PC-9 (cell line): ENCODE measurements around the gene SLC1A2. TPM values are rescaled to one million over a fixed set of nuclear protein-coding genes. Genes with fewer than 3 reads are reported as not detected.

Experiments used
- BruUV-seq: library from RNA; stranded (reverse); fragments of 400-500 nt; replicated peaks from 2 replicates; lab custom pipeline; 2021; lab: Mats Ljungman, UMichigan
- CTCF ChIA-PET: fragments of 300-600 bp; sonication (Branson Sonifier 250); formaldehyde crosslinking; loops from one replicate; lab custom pipeline; 2022; ENCODE audit warnings: antibody characterized with exemption; lab: Charles Lee
- POLR2A ChIA-PET: fragments of 300-600 bp; sonication (Branson Sonifier 250); formaldehyde crosslinking; loops from one replicate; lab custom pipeline; 2022; ENCODE audit warnings: antibody characterized with exemption; ENCODE audit not compliant: unreplicated experiment; lab: Charles Lee
- DNase-seq, 2 experiments: peaks; one replicate each; pipeline versions ENCODE4 v3.0.0 to v3.0.0-alpha.2; 2015 to 2022; ENCODE audit warnings: mixed read lengths in 1 of 2
- H2AFZ ChIP-seq: fragments of 200-600 bp; sonication (generic); 2 replicates; pipeline ENCODE4 v1.8.1; 2017; ENCODE audit warnings: antibody characterized with exemption
- H3F3A ChIP-seq: fragments of 200-600 bp; sonication (generic); 2 replicates; pipeline ENCODE4 v1.8.1; 2017; ENCODE audit warnings: antibody characterized with exemption, mild to moderate bottlenecking, low read depth; ENCODE audit not compliant: insufficient read depth
- H3K27ac ChIP-seq: fragments of 200-600 bp; sonication (generic); 2 replicates; pipeline ENCODE4 v1.6.1; 2016; ENCODE audit warnings: mixed run types
- H3K27me3 ChIP-seq: fragments of 200-600 bp; sonication (generic); 2 replicates; pipeline ENCODE4 v1.6.1; 2016; ENCODE audit warnings: low read depth, mixed run types; ENCODE audit not compliant: insufficient read depth
- H3K36me3 ChIP-seq: fragments of 200-600 bp; sonication (generic); 2 replicates; pipeline ENCODE4 v1.6.1; 2016; ENCODE audit warnings: low read depth, mixed run types
- H3K4me1 ChIP-seq: fragments of 200-600 bp; sonication (generic); replicated peaks from 2 replicates; pipeline ENCODE4 v1.6.1; 2016; ENCODE audit warnings: mixed run types; ENCODE audit not compliant: insufficient read depth
- H3K4me2 ChIP-seq: fragments of 200-600 bp; sonication (generic); 2 replicates; pipeline ENCODE4 v1.6.1; 2017; ENCODE audit warnings: mixed run types
- H3K4me3 ChIP-seq: fragments of 200-600 bp; sonication (generic); 2 replicates; pipeline ENCODE4 v1.6.1; 2016; ENCODE audit warnings: mixed run types
- H3K79me2 ChIP-seq: fragments of 200-600 bp; sonication (generic); 2 replicates; pipeline ENCODE4 v1.6.1; 2017; ENCODE audit warnings: low read depth, mixed run types
- H3K9me2 ChIP-seq: fragments of 200-600 bp; sonication (generic); 2 replicates; pipeline ENCODE4 v1.8.1; 2017; ENCODE audit warnings: mild to moderate bottlenecking; ENCODE audit not compliant: insufficient read depth
- H3K9me3 ChIP-seq: fragments of 200-600 bp; sonication (generic); 2 replicates; pipeline ENCODE4 v1.8.1; 2016; ENCODE audit warnings: low read depth; ENCODE audit not compliant: insufficient read depth
- H4K20me1 ChIP-seq: fragments of 200-600 bp; sonication (generic); 2 replicates; pipeline ENCODE4 v1.8.1; 2017; ENCODE audit not compliant: insufficient read depth
- CTCF ChIP-seq: fragments of 200-600 bp; sonication (generic); conservative IDR thresholded peaks from 2 replicates; pipeline ENCODE4 v1.6.1; 2017; ENCODE audit warnings: mixed run types, antibody characterized with exemption, mild to moderate bottlenecking, moderate library complexity
- EZH2 ChIP-seq: fragments of 200-600 bp; sonication (generic); IDR thresholded peaks from 2 replicates; pipeline ENCODE4 v1.8.0; 2017; ENCODE audit warnings: antibody characterized with exemption, low read depth
- intact Hi-C: fragments of 100-400 bp; cut with micrococcal nuclease; formaldehyde crosslinking; loops from one replicate; pipeline ENCODE4 v1.10.0; 2022; ENCODE audit not compliant: unreplicated experiment
- total RNA-seq: library from RNA; stranded (reverse); gene quantifications from 2 replicates; pipeline ENCODE4 v1.2.3, GENCODE V29; 2021

The SLC1A2 gene
- total RNA-seq, 1 experiment from 2014 or later = 0.09 TPM

DNA sequence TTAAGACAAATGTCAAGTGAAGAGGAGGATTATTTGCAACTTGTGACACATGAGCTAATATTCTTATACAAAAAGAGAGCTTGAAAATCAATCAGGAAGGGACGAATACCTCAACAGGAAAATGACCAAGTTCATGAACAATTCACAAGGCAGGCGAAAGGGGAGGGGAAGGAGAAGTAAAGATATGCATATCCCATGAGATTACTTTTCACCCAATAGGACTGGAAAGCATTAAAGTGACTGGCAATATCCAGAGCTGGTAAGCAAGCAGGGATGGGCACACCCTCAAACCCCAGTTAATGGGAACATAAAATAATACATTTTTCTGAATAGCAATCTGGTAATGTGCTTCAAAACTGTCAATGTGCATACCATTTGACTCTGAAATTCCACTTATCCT is 129.5 kb downstream of the SLC1A2 start:
- no peak overlapping the region for H3K27ac ChIP-seq
- CTCF ChIA-PET = no interaction called here

DNA sequence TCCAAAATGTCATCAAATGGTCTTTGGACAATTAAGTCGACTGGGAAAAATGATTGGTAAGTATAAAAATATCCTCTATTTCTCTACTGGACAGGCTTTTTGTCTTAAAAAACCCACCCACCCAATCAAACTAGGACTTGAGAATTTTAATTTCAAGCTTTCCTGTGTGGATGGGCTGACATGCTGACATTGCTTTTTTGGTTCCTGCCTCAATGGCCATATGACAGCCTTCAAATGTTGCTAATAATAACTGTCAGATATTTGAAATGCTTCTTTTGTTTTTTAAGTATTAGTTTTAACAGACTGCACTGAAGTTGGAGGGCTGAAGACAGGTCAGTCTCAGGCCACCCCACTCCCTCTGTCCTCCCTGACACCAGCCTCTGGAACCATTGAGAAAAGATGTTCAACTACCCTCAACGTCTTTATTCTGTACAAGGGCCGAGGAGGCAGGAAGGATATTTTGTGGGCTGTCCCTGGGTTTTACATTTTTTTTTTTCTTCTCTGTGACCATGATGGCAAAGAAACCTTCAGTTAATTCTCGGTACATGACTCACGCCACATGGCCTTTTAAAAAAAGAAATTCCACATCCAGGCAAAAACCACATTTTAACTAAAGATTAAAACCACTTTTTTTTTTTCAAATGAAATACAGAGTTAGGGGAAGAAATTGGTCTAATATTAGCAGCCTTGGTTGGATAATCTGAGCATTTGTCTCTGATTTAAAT is 130.4 kb downstream of the SLC1A2 start:
- Histone ChIP-seq H3K9me2 (no peaks in the 10 kb centered on the region), H2AFZ (no peak overlapping the region), H3K79me2 (no peaks in the 10 kb centered on the region), H3K27me3 (no peaks in the 10 kb centered on the region), H3K4me1 (peaks cover 5% of the 10 kb centered on the region; the same call in 1 of the 2 replicates), H4K20me1 (no peaks in the 10 kb centered on the region), H3K9me3 (peaks cover 4% of the 10 kb centered on the region; the same call in 1 of the 2 replicates), H3K4me3 (no peak overlapping the region), H3K27ac (no peak overlapping the region), H3K4me2 (no peak overlapping the region), H3K36me3 (no peaks in the 10 kb centered on the region), H3F3A (no peaks in the 10 kb centered on the region)
- intact Hi-C loops = no loop called here
- ChIA-PET CTCF (no interaction called here), POLR2A (no interaction called here)
- no peak for TF ChIP-seq EZH2
- no peak for TF ChIP-seq CTCF
- DNase-seq = no peak
- BruUV-seq = no TSS peak

More for the DNA sequence above, 129.5 kb downstream of the SLC1A2 start:
- intact Hi-C loops = loop anchor here (2.0 to 10.0 kb wide), 3 partner anchors 47 to 205 kb away; no protein-coding TSS in a partner anchor
- Histone ChIP-seq H4K20me1 (no peaks in the 10 kb centered on the region), H3K36me3 (no peaks in the 10 kb centered on the region), H3K79me2 (no peaks in the 10 kb centered on the region), H3K27me3 (no peaks in the 10 kb centered on the region), H2AFZ (no peak overlapping the region), H3K4me1 (peaks cover 5% of the 10 kb centered on the region; the same call in 1 of the 2 replicates), H3K9me2 (no peaks in the 10 kb centered on the region), H3K4me3 (no peak overlapping the region), H3F3A (no peaks in the 10 kb centered on the region), H3K9me3 (peaks cover 4% of the 10 kb centered on the region; the same call in 1 of the 2 replicates), H3K4me2 (no peak overlapping the region)
- POLR2A ChIA-PET = interaction anchor here (0.7 kb wide), 1 partner anchor 1203 kb away, joined by 22 read pairs; no protein-coding TSS in a partner anchor
- BruUV-seq = no TSS peak
- DNase-seq = no peak
- TF ChIP-seq EZH2 (no peak), CTCF (no peak)

DNA sequence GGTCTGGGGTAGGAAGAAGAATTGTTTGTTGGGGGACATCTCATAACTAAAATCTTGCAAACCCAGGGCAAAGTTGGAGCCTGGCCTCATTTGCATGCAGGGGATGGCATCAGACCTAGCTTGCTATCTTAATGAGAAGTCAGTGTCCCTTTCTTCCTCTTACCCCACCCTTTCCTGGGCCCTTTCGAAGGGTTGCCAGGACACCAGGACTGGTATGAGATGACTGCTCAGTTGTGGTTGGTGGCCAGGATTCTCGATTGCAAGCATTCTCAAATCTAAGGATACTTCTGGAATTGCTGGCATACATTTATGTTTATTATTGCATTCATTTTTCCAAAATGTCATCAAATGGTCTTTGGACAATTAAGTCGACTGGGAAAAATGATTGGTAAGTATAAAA is 131.0 kb downstream of the SLC1A2 start:
- Histone ChIP-seq H3K27me3 (no peaks in the 10 kb centered on the region), H3K79me2 (no peaks in the 10 kb centered on the region), H2AFZ (no peak overlapping the region), H3K27ac (no peak overlapping the region), H3F3A (no peaks in the 10 kb centered on the region), H3K4me2 (no peak overlapping the region), H3K4me1 (peaks cover 5% of the 10 kb centered on the region; the same call in 1 of the 2 replicates), H4K20me1 (no peaks in the 10 kb centered on the region), H3K9me3 (peaks cover 4% of the 10 kb centered on the region; the same call in 1 of the 2 replicates), H3K36me3 (no peaks in the 10 kb centered on the region), H3K4me3 (no peak overlapping the region), H3K9me2 (no peaks in the 10 kb centered on the region)
- no peak for TF ChIP-seq CTCF
- no peak for TF ChIP-seq EZH2
- ChIA-PET POLR2A (interaction anchor here (0.7 kb wide), 1 partner anchor 19 kb away, joined by 7 read pairs; no protein-coding TSS in a partner anchor), CTCF (no interaction called here)
- no peak for DNase-seq
- intact Hi-C loops = no loop called here
- no TSS peak for BruUV-seq
